Measurements from ENCODE around the gene VIP.

DNA sequence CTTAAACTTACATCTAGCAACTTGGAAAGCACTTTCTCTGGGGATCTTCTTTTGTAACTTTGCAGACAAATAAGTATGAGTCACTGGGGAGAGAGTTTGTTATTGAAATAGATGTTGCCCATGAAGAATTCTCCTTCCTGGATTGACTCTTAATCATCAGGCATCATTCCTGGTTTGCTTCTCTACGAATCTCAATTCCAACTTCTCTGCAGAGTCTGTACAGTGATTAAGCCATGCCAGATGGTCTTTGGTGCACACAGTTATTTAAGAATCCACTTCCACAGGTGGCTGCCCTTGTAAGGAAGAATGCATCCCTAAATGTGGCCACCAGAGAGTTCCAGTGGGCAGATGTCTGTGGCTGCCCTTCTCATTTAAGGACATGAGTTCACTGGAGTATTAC is 27.2 kb upstream of the VIP start:
- TF ChIP-seq CTCF (IDR thresholded peaks at IDR 0.05; ENCODE audit: insufficient read depth, low read length, poor library complexity, severe bottlenecking), result no peak
- no peak for TF ChIP-seq EZH2phosphoT487 (conservative IDR thresholded peaks at IDR 0.05; ENCODE audit: low read length)

All from SU-DHL-6 (cell line).